A549 (cell line): ENCODE data around the gene CCDC9. TPM values are rescaled to one million over a fixed set of nuclear protein-coding genes. Genes with fewer than 3 reads are reported as not detected.

ENCODE experiments used
- ATAC-seq, 2 experiments: fragments of 200-7000 bp in 1 of 2; fragments of >200 bp in 1 of 2; cut with Nextera tagmentation in 1 of 2; cut with Tn5 transposase in 1 of 2; 3 replicates each; pipeline versions ENCODE4 v1.8.0 to v1.9.1; 2018 to 2020; ENCODE audit warnings: mild to moderate bottlenecking in 1 of 2, moderate library complexity in 1 of 2
- CTCF ChIA-PET: fragments of 300-600 bp; sonication (Branson Sonifier 250); formaldehyde crosslinking; extraction: SDS; loops from one replicate; lab custom pipeline; 2021; ENCODE audit warnings: antibody characterized with exemption, inconsistent platforms; lab: Yijun Ruan, JAX
- POLR2A ChIA-PET: fragments of 350-600 bp; formaldehyde crosslinking; extraction: SDS; loops from one replicate; lab custom pipeline; 2021; ENCODE audit warnings: antibody characterized with exemption, inconsistent platforms; lab: Yijun Ruan, JAX
- DNase-seq, 2 experiments: peaks; one replicate each; pipeline versions ENCODE4 v3.0.0 to v3.0.0-alpha.2; 2011 to 2016; ENCODE audit warnings: low read depth in 1 of 2, low spot score in 1 of 2
- FAIRE-seq: peaks from 2 replicates; lab custom pipeline; 2011; peaks lifted over from hg19 to GRCh38; lab: Jason Lieb, UNC
- H3K27ac ChIP-seq, 2 experiments: fragments of >200 bp; sonication (Bioruptor Twin); formaldehyde crosslinking; 3 replicates each; pipeline ENCODE4 v1.5.1; 2016 to 2017
- H3K4me1 ChIP-seq: fragments of >200 bp; sonication (Bioruptor Twin); formaldehyde crosslinking; 3 replicates; pipeline ENCODE4 v1.6.1; 2016
- H3K4me2 ChIP-seq: fragments of >200 bp; sonication (Bioruptor Twin); formaldehyde crosslinking; 3 replicates; pipeline ENCODE4 v1.6.1; 2016
- H3K4me3 ChIP-seq: fragments of >200 bp; sonication (Bioruptor Twin); formaldehyde crosslinking; 3 replicates; pipeline ENCODE4 v1.5.1; 2016
- H3K9me3 ChIP-seq: fragments of >200 bp; sonication (Bioruptor Twin); formaldehyde crosslinking; 3 replicates; pipeline ENCODE4 v1.6.1; 2016
- ATOH8 ChIP-seq: fragments of 250-450 bp; sonication (Bioruptor Pico); IDR thresholded peaks from 2 replicates; pipeline ENCODE4 v1.5.0; 2020; ENCODE audit warnings: low read depth, mild to moderate bottlenecking, moderate library complexity
- CBX8 ChIP-seq: fragments of 200-600 bp; sonication (generic); IDR thresholded peaks from 2 replicates; pipeline ENCODE4 v1.6.1; 2016
- CEBPB ChIP-seq, 2 experiments: fragments of >200 bp in 1 of 2; sonication (Bioruptor Twin) in 1 of 2; formaldehyde crosslinking in 1 of 2; IDR thresholded peaks; 2 replicates each; pipeline ENCODE4 v1.6.1; 2012 to 2016
- CHD2 ChIP-seq: fragments of 150-350 bp; IDR thresholded peaks from 2 replicates; pipeline ENCODE4 v1.6.1; 2014; ENCODE audit warnings: low read length; ENCODE audit not compliant: partially characterized antibody
- E2F6 ChIP-seq: IDR thresholded peaks from 2 replicates; pipeline ENCODE4 v1.6.1; 2012; ENCODE audit warnings: low read depth, borderline replicate concordance
- EHF ChIP-seq: fragments of 250-450 bp; sonication (Bioruptor Pico); IDR thresholded peaks from 2 replicates; pipeline ENCODE4 v1.5.0; 2020; ENCODE audit warnings: mild to moderate bottlenecking
- EP300 ChIP-seq, 2 experiments: fragments of >200 bp; sonication (Bioruptor Twin); formaldehyde crosslinking; IDR thresholded peaks; 2 replicates in 1 of 2; 3 replicates in 1 of 2; pipeline ENCODE4 v1.6.1; 2016 to 2017
- ESRRA ChIP-seq: fragments of 150-350 bp; IDR thresholded peaks from 2 replicates; pipeline ENCODE4 v1.6.1; 2014; ENCODE audit warnings: mild to moderate bottlenecking, low read length, borderline replicate concordance
- FOSB ChIP-seq: fragments of 250-450 bp; sonication (Bioruptor Pico); IDR thresholded peaks from 2 replicates; pipeline ENCODE4 v1.5.0; 2020; ENCODE audit warnings: mild to moderate bottlenecking, moderate library complexity
- FOXS1 ChIP-seq: fragments of 250-450 bp; sonication (Bioruptor Pico); IDR thresholded peaks from 2 replicates; pipeline ENCODE4 v1.5.0; 2020; ENCODE audit warnings: mild to moderate bottlenecking, moderate library complexity
- GATA3 ChIP-seq: IDR thresholded peaks from 2 replicates; pipeline ENCODE4 v1.6.1; 2012; ENCODE audit warnings: borderline replicate concordance
- HDAC2 ChIP-seq: fragments of 200-600 bp; sonication (generic); IDR thresholded peaks from 2 replicates; pipeline ENCODE4 v1.6.1; 2016
- HES2 ChIP-seq: fragments of >200 bp; sonication (Bioruptor Twin); formaldehyde crosslinking; IDR thresholded peaks from 2 replicates; pipeline ENCODE4 v1.6.1; 2016
- HMGXB4 ChIP-seq: fragments of 250-450 bp; sonication (Bioruptor Pico); IDR thresholded peaks from 2 replicates; pipeline ENCODE4 v1.5.0; 2021; ENCODE audit warnings: mild to moderate bottlenecking, moderate library complexity, borderline replicate concordance
- HOXB13 ChIP-seq: fragments of 250-450 bp; sonication (Bioruptor Pico); IDR thresholded peaks from 2 replicates; pipeline ENCODE4 v1.5.0; 2020; ENCODE audit warnings: low read depth, mild to moderate bottlenecking, moderate library complexity
- HOXB5 ChIP-seq: fragments of 250-450 bp; sonication (Bioruptor Pico); IDR thresholded peaks from 2 replicates; pipeline ENCODE4 v1.5.0; 2020; ENCODE audit warnings: mild to moderate bottlenecking, moderate library complexity
- JUN ChIP-seq, 2 experiments: fragments of >200 bp; sonication (Bioruptor Twin); formaldehyde crosslinking; IDR thresholded peaks; 2 replicates in 1 of 2; 3 replicates in 1 of 2; pipeline ENCODE4 v1.6.1; 2016 to 2017
- MAFK ChIP-seq: fragments of 450-650 bp; IDR thresholded peaks from 2 replicates; pipeline ENCODE4 v1.6.1; 2014; ENCODE audit not compliant: partially characterized antibody
- MYC ChIP-seq: IDR thresholded peaks from 2 replicates; pipeline ENCODE4 v1.6.1; 2012; ENCODE audit warnings: mild to moderate bottlenecking, inconsistent platforms, low read length, improper control_type of control experiment, borderline replicate concordance
- NFE2L2 ChIP-seq: fragments of 150-350 bp; conservative IDR thresholded peaks from 2 replicates; pipeline ENCODE4 v1.6.1; 2014; ENCODE audit warnings: low read length
- NPAS2 ChIP-seq: fragments of 250-450 bp; sonication (Bioruptor Pico); IDR thresholded peaks from 2 replicates; pipeline ENCODE4 v1.8.0; 2022; ENCODE audit warnings: mild to moderate bottlenecking, moderate library complexity, borderline replicate concordance
- NR3C1 ChIP-seq: fragments of >200 bp; sonication (Bioruptor Twin); formaldehyde crosslinking; IDR thresholded peaks from 3 replicates; pipeline ENCODE4 v1.6.1; 2017
- PBX3 ChIP-seq: IDR thresholded peaks from 2 replicates; pipeline ENCODE4 v1.6.1; 2012
- POLR2A ChIP-seq: IDR thresholded peaks from 2 replicates; pipeline ENCODE4 v1.6.1; 2012; ENCODE audit warnings: mild to moderate bottlenecking, low read length
- RAD21 ChIP-seq, 2 experiments: fragments of >200 bp in 1 of 2; sonication (Bioruptor Twin) in 1 of 2; formaldehyde crosslinking in 1 of 2; IDR thresholded peaks in 1 of 2; conservative IDR thresholded peaks in 1 of 2; 2 replicates in 1 of 2; 3 replicates in 1 of 2; pipeline ENCODE4 v1.6.1; 2012 to 2018; ENCODE audit warnings: inconsistent platforms in 1 of 2
- REST ChIP-seq: fragments of 200-600 bp; sonication (generic); IDR thresholded peaks from 2 replicates; pipeline ENCODE4 v1.6.1; 2016; ENCODE audit warnings: antibody characterized with exemption, mild to moderate bottlenecking, moderate library complexity
- RFX5 ChIP-seq: fragments of 450-650 bp; IDR thresholded peaks from 2 replicates; pipeline ENCODE4 v1.7.1; 2014; ENCODE audit warnings: antibody characterized with exemption, mild to moderate bottlenecking, moderate library complexity
- RNF2 ChIP-seq: fragments of 200-600 bp; sonication (generic); IDR thresholded peaks from 2 replicates; pipeline ENCODE4 v1.6.1; 2016; ENCODE audit warnings: low read depth, mild to moderate bottlenecking, antibody characterized with exemption, moderate library complexity, borderline replicate concordance
- SMC3 ChIP-seq: fragments of >200 bp; sonication (Bioruptor Twin); formaldehyde crosslinking; IDR thresholded peaks from 3 replicates; pipeline ENCODE4 v1.6.1; 2018; ENCODE audit warnings: inconsistent platforms
- TP53 ChIP-seq: fragments of 250-450 bp; sonication (Bioruptor Pico); IDR thresholded peaks from 2 replicates; pipeline ENCODE4 v1.5.0; 2021; ENCODE audit warnings: mild to moderate bottlenecking, moderate library complexity
- ZC3H11A ChIP-seq: fragments of 450-650 bp; IDR thresholded peaks from 2 replicates; pipeline ENCODE4 v1.6.1; 2014; ENCODE audit warnings: antibody characterized with exemption, mild to moderate bottlenecking
- ZFP36 ChIP-seq: fragments of 450-650 bp; IDR thresholded peaks from 2 replicates; pipeline ENCODE4 v1.6.1; 2014; ENCODE audit warnings: borderline replicate concordance; ENCODE audit not compliant: partially characterized antibody
- WGBS: methylation state at CpG from one replicate; pipeline ENCODE4 v1.1.6; 2017; ENCODE audit errors: missing lambda C conversion rate; 5-methylcytosine and 5-hydroxymethylcytosine counted together
- polyA plus RNA-seq, 4 experiments: library from polyadenylated mRNA; depleted of rRNA in 3 of 4; stranded (reverse); fragments of >200 nt; fragmentation: RNase III in 1 of 4; extraction: RNeasy Plus Mini Kit Qiagen cat#74134 plus additional on column Dnase treatment in 1 of 4; gene quantifications; 2 replicates in 3 of 4; 3 replicates in 1 of 4; pipeline ENCODE4 v1.2.3, GENCODE V29; 2011 to 2017

Gene CCDC9
- polyA plus RNA-seq, 2 of the 4 experiments (the other 2 are of a cell fraction) = 9.4 to 24.6 TPM

GRCh38 chr19:47226426-47227351 is 29.6 kb upstream of the CCDC9 start:
- Histone ChIP-seq H3K4me3 (peak overlapping the region; percentile 89), H3K27ac (peak overlapping the region; percentile 97 to 98), H3K9me3 (no peaks in the 10 kb centered on the region), H3K4me1 (peaks cover 39% of the 10 kb centered on the region), H3K4me2 (peak overlapping the region; percentile 99)
- ChIA-PET CTCF (interaction anchor here (0.5 to 24.7 kb wide), 13 partner anchors 9 to 338 kb away, joined by 3 to 893 read pairs (median 4); partner anchors contain the start of gene CCDC9), POLR2A (interaction anchor here (0.5 to 3.7 kb wide), 27 partner anchors 10 to 555 kb away, joined by 3 to 118 read pairs (median 5); partner anchors contain the start of genes CCDC9, DHX34, INAFM1 and SAE1)
- 4% methylated on average over 34 of the region's 56 CpGs for WGBS
- ATAC-seq (peak; percentile 36 to 70), FAIRE-seq (no peak), DNase-seq (peak; percentile 84 to 95)
- TF ChIP-seq HOXB5 (CRISPR knock-in tag) = peak; percentile 73
- no peak for TF ChIP-seq MAFK
- TF ChIP-seq PBX3 = no peak
- TF ChIP-seq REST = no peak
- TF ChIP-seq POLR2A = peak; percentile 5
- peak; percentile 83 for TF ChIP-seq ATOH8
- TF ChIP-seq CHD2 = no peak
- peak; percentile 68; the same call in 1 of the 2 replicates for TF ChIP-seq HOXB13 (CRISPR knock-in tag)
- TF ChIP-seq NFE2L2 = no peak
- TF ChIP-seq EP300 (IDR thresholded peaks at IDR 0.05) = 0 out of 5 replicates have a peak, but pooled peaks of 1 of the 2 experiments have one; percentile 6
- TF ChIP-seq ESRRA = peak; percentile 58; the same call in 1 of the 2 replicates
- TF ChIP-seq HDAC2 = no peak
- no peak; the same call in 1 of the 2 replicates for TF ChIP-seq HMGXB4 (CRISPR knock-in tag)
- peak; percentile 80 for TF ChIP-seq TP53 (CRISPR knock-in tag)
- peak; percentile 71; the same call in 1 of the 2 replicates for TF ChIP-seq EHF (CRISPR knock-in tag)
- no peak for TF ChIP-seq GATA3
- peak; percentile 74; the same call in 1 of the 2 replicates for TF ChIP-seq FOXS1 (CRISPR knock-in tag)
- no peak for TF ChIP-seq ZFP36
- TF ChIP-seq E2F6 = no peak; the same call in 1 of the 2 replicates
- no peak for TF ChIP-seq CEBPB (IDR thresholded peaks at IDR 0.05)
- no peak for TF ChIP-seq NR3C1
- TF ChIP-seq MYC = no peak
- no peak for TF ChIP-seq HES2
- TF ChIP-seq ZC3H11A = no peak
- TF ChIP-seq RAD21 (conservative IDR thresholded peaks at IDR 0.05 in 1 of 2, IDR thresholded peaks at IDR 0.05 in 1 of 2) = no peak; a peak in 1 of 5 replicates
- TF ChIP-seq JUN (IDR thresholded peaks at IDR 0.05) = peak; percentile 91 to 98
- TF ChIP-seq RNF2 = peak; percentile 73; the same call in 1 of the 2 replicates
- peak; percentile 85; the same call in 1 of the 2 replicates for TF ChIP-seq FOSB (CRISPR knock-in tag)
- no peak for TF ChIP-seq CBX8
- TF ChIP-seq SMC3 = no peak
- no peak; the same call in none of the 2 replicates for TF ChIP-seq NPAS2 (CRISPR knock-in tag)
- no peak for TF ChIP-seq RFX5
